Thymus (tissue), 11 donors: ENCODE data around the gene TOMM20. TPM values are rescaled to one million over a fixed set of nuclear protein-coding genes. Genes with fewer than 3 reads are reported as not detected.

ENCODE experiments used
- DNase-seq, 9 donors: peaks; one replicate each; pipeline ENCODE4 v3.0.0-alpha.2; 2013; ENCODE audit warnings: low spot score in 9 of 9, low read depth in 6 of 9, missing footprints in 1 of 9
- H3K27ac ChIP-seq, 2 donors: one replicate each; pipeline ENCODE4 v1.5.1; 2013; ENCODE audit warnings: control low read depth in 1 of 2, low read depth in 1 of 2, low read length in 1 of 2, mild to moderate bottlenecking in 1 of 2, moderate library complexity in 1 of 2
- H3K27me3 ChIP-seq, 2 donors: one replicate each; pipeline ENCODE4 v1.5.1; 2013; ENCODE audit warnings: low read length in 1 of 2; ENCODE audit not compliant: control insufficient read depth in 2 of 2, insufficient read depth in 1 of 2
- H3K36me3 ChIP-seq, 2 donors: one replicate each; pipeline ENCODE4 v1.5.1; 2013; ENCODE audit warnings: low read length in 1 of 2, mild to moderate bottlenecking in 1 of 2, moderate library complexity in 1 of 2; ENCODE audit not compliant: control insufficient read depth in 2 of 2, insufficient read depth in 2 of 2
- H3K4me1 ChIP-seq, 2 donors: one replicate each; pipeline ENCODE4 v1.5.1; 2013; ENCODE audit warnings: low read length in 2 of 2; ENCODE audit not compliant: control insufficient read depth in 2 of 2, insufficient read depth in 2 of 2
- H3K4me3 ChIP-seq, 2 donors: one replicate each; pipeline ENCODE4 v1.5.1; 2013; ENCODE audit warnings: low read length in 2 of 2, control low read depth in 1 of 2, mild to moderate bottlenecking in 1 of 2
- H3K9me3 ChIP-seq, 2 donors: one replicate each; pipeline ENCODE4 v1.5.1; 2013; ENCODE audit warnings: low read length in 1 of 2, mild to moderate bottlenecking in 1 of 2; ENCODE audit not compliant: control insufficient read depth in 2 of 2, insufficient read depth in 1 of 2
- WGBS: extraction: QIAGEN DNeasy Blood & Tissue Kit; methylation state at CpG from one replicate; pipeline ENCODE4 v1.1.7; 2013; 5-methylcytosine and 5-hydroxymethylcytosine counted together
- polyA plus RNA-seq: library from polyadenylated mRNA; stranded (reverse); fragments of 200-250 nt; gene quantifications from one replicate; pipeline ENCODE4 v1.2.3, GENCODE V29; 2013
- total RNA-seq: library from RNA; stranded (reverse); fragments of 120-200 nt; gene quantifications from one replicate; pipeline ENCODE4 v1.2.4, GENCODE V29; 2013
- donor health status: healthy.

The TOMM20 gene
- total and polyA plus RNA-seq, 2 donors = 54.1 to 76.8 TPM

DNA sequence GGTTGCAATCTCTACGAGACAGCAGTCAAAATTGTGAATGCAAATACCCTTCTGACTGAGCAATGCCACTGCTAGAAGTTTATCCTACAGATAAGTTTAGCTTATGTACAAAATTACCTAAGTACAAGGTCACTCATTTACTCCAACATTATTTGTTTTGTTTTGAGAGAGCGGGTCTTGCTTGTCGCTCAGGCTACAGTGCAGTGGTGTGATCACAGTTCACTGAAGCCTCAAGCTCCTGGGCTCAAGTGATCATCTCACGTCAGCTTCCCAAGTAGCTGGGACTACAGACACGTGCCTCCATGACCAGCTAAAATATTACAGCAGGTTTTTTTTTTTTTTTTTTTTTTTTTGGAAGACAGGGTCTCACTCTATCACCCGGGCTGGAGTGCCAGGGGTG, 17.0 kb upstream of the TOMM20 start:
- H3K9me3 ChIP-seq = no peaks in the 10 kb centered on the region
- no peaks in the 10 kb centered on the region for H3K4me1 ChIP-seq
- H3K36me3 ChIP-seq = peaks cover 60 to 73% of the 10 kb centered on the region in 2 donors
- no peak overlapping the region for H3K4me3 ChIP-seq
- no peak for DNase-seq
- no peak overlapping the region for H3K27ac ChIP-seq
- WGBS = 98% methylated on average over 6 of the region's 6 CpGs
- no peaks in the 10 kb centered on the region for H3K27me3 ChIP-seq

DNA sequence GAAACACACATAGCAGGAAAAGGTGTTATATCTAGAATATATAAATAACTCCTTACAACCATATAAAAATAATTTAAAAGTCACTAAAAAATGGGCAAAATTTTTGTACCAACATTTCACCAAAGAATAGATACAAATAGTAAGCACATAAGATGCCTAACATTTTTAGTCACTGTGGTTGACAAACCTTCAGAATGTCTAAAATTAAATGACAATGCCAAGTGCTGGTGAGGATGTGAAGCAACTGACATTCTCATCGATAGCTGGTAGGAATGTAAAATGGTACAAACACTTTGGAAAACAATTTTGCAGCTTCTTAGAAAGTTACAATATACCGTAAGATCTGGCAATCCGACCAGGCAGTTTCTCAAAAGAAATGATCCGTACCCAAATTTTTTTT, 14.4 kb upstream of the TOMM20 start:
- no peaks in the 10 kb centered on the region for H3K9me3 ChIP-seq
- DNase-seq = no peak
- no peaks in the 10 kb centered on the region for H3K27me3 ChIP-seq
- H3K36me3 ChIP-seq = peaks cover 70 to 80% of the 10 kb centered on the region in 2 donors
- no peak overlapping the region for H3K27ac ChIP-seq
- no peak overlapping the region for H3K4me3 ChIP-seq
- H3K4me1 ChIP-seq = no peaks in the 10 kb centered on the region
- 85% methylated on average over 4 of the region's 4 CpGs for WGBS

DNA sequence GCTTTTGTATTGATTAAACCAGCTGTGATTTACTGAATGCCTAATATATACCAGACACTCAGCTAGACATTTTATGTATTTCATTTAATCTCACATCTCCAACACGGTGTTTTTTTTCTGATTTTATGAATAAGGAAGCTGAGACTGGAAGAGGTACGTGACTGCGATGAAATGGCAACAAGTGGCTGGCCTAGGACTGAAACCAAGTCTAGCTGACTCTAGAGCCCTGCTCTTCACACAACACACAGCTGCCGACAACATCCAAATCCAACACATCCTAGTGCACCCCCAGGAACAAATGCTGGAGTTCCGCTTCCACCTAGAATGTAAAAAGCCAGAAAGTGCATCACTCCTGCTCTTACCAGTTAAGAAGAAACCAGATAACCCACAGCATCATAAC, 10.7 kb upstream of the TOMM20 start:
- Histone ChIP-seq H3K27me3 (no peaks in the 10 kb centered on the region), H3K36me3 (peaks cover 63 to 78% of the 10 kb centered on the region in 2 donors)
- no peak for DNase-seq

DNA sequence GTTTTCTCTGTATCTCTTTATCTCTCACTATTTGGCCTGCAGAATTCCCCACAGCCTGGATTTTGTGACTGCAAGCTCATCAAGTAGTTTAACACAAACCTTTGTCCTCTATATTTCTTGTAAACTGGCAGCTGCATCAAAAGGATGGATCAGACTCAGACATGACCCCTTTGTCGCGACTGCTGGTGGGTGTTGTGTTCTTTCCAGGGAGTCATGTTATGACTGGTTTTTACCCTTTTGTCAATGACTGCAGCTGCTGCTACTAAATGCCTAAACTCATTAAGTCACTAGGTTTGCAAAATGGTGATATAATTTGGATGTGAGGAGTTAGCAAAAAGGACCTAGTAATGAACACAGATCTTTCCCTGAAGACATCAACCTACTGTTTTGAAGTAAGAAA, 10.2 kb upstream of the TOMM20 start:
- 88% methylated on average over 2 of the region's 2 CpGs for WGBS
- Histone ChIP-seq H3K36me3 (peaks cover 61 to 79% of the 10 kb centered on the region in 2 donors), H3K27ac (no peak overlapping the region), H3K9me3 (no peaks in the 10 kb centered on the region), H3K4me3 (no peak overlapping the region), H3K27me3 (no peaks in the 10 kb centered on the region), H3K4me1 (no peaks in the 10 kb centered on the region)
- no peak for DNase-seq

More for the DNA sequence above, 10.7 kb upstream of the TOMM20 start:
- H3K27ac ChIP-seq = no peak overlapping the region
- no peaks in the 10 kb centered on the region for H3K4me1 ChIP-seq
- H3K9me3 ChIP-seq = no peaks in the 10 kb centered on the region
- 96% methylated on average over 5 of the region's 5 CpGs for WGBS
- no peak overlapping the region for H3K4me3 ChIP-seq

DNA sequence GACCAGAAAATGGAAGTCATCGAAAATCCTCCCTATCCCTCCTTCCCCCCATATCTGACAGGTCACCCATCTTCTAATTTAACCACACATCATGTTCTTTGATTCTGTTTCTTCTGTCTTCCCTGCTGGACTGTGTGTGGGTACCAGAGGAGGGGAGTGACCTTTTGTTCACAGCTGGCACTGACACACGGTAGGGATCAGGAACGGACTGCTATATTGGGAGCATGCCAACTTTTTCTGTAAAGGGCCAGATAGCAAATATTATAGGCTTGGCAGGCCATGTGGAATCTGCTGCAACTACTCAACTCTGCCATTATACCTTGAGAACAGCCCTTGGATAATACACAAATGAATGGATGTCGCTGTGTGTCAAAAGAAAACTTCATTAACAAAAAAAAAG, 7.5 kb upstream of the TOMM20 start:
- Histone ChIP-seq H3K9me3 (no peaks in the 10 kb centered on the region), H3K27ac (no peak overlapping the region), H3K27me3 (no peaks in the 10 kb centered on the region), H3K4me1 (no peaks in the 10 kb centered on the region), H3K4me3 (no peak overlapping the region), H3K36me3 (peaks cover 43 to 80% of the 10 kb centered on the region in 2 donors)
- DNase-seq = no peak
- WGBS = 93% methylated on average over 4 of the region's 4 CpGs

DNA sequence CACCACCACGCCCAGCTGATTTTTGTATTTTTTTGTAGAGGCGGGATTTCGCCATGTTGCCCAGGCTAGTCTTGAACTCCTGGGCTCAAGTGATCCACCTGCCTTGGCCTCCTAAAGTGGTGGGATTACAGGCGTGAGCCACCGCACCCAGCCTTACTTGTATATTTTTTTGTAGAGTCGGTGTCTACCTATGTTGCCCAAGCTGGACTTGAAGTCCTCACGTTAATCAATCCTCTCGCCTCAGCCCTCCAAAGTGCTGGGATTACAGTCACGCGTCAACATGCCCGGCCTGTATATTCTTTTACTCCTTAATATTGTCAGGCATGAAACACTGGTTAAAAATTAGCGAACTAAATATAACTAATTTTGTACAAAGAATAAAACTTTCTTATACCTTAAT, 5.5 kb upstream of the TOMM20 start:
- 98% methylated on average over 12 of the region's 12 CpGs for WGBS
- no peak for DNase-seq

DNA sequence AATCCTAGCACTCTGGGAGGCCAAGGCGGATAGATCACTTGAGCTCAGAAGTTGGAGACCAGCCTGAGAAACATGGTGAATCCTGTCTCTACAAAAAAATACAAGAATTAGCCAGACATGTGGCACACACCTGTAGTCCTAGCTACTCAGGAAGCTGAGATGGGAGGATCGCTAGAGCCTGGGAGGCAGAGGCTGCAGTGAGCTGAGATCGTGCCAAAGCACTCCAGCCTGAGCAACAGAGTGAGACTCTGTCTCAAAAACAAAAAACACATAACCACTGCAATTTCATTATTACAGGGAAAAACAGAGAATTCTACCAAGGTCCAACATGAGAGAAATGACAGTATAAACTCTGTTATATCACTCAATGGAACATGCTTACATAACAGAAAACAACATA, 4.4 kb upstream of the TOMM20 start:
- Histone ChIP-seq H3K27me3 (no peaks in the 10 kb centered on the region), H3K36me3 (peaks cover 25 to 61% of the 10 kb centered on the region in 2 donors), H3K4me1 (no peaks in the 10 kb centered on the region), H3K9me3 (no peaks in the 10 kb centered on the region), H3K4me3 (no peak overlapping the region), H3K27ac (no peak overlapping the region)
- no peak for DNase-seq
- WGBS = 98% methylated on average over 3 of the region's 3 CpGs

More for the DNA sequence above, 5.5 kb upstream of the TOMM20 start:
- Histone ChIP-seq H3K36me3 (peaks cover 32 to 72% of the 10 kb centered on the region in 2 donors), H3K4me3 (no peak overlapping the region), H3K4me1 (no peaks in the 10 kb centered on the region), H3K27ac (no peak overlapping the region), H3K27me3 (no peaks in the 10 kb centered on the region), H3K9me3 (no peaks in the 10 kb centered on the region)

DNA sequence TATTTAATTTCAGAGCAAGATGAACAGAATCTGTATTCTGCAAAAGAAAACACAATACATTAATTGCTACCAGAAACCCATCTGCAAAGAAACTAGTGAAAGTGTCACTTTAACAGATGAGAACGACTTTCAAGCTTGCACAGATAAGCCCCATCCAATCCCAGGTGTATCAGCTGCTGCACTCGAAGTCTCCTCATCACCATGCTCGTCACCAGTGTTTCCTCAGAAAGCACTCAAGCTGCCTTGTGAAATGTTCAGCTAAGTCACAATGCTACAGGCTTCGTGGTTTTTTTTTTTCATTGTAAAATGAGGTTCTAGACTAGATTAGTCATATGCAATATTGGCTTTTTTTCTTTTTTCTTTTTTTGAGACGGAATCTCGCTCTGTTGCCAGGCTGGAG, 3.3 kb upstream of the TOMM20 start:
- no peak for DNase-seq
- Histone ChIP-seq H3K9me3 (no peaks in the 10 kb centered on the region), H3K4me3 (no peak overlapping the region), H3K4me1 (peaks cover 0 to 6% of the 10 kb centered on the region in 2 donors), H3K36me3 (peaks cover 17 to 52% of the 10 kb centered on the region in 2 donors), H3K27me3 (no peaks in the 10 kb centered on the region), H3K27ac (no peak overlapping the region)
- WGBS = 90% methylated on average over 6 of the region's 6 CpGs

DNA sequence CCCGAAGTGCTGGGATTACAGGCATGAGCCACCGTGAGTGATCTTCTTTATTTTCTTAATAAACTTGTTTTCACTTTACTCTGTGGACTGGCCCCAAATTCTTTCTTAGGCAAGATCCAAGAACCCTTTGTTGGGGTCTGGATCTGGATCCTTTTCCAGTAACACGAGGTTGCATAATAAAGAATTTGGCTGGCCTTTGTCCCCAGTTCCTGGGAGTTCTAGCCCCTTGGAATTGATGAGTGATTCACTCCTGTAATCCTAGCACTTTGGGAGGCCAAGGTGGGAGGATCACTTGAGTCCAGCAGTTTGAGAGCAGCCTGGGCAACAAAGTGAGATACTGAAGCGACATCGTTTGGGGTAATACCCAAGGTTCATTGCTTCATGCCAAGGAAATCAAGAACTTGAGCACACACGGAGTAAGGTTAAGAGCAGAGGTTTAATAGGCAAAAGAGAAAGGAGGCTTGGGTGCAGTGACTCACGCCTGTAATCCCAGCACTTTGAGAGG, 2.2 kb upstream of the TOMM20 start:
- peaks cover 3 to 16% of the 10 kb centered on the region in 2 donors for H3K4me1 ChIP-seq
- no peak overlapping the region for H3K27ac ChIP-seq
- no peak overlapping the region for H3K4me3 ChIP-seq
- peaks cover 10 to 46% of the 10 kb centered on the region in 2 donors for H3K36me3 ChIP-seq
- no peaks in the 10 kb centered on the region for H3K27me3 ChIP-seq
- DNase-seq = no peak
- 96% methylated on average over 7 of the region's 7 CpGs for WGBS
- no peaks in the 10 kb centered on the region for H3K9me3 ChIP-seq
